HCEC 1CT (cell line): Measurements from ENCODE around the gene OLFM4.

Experiments used
- DNase-seq: peaks from one replicate; pipeline ENCODE4 v3.0.0-alpha.2; 2017

OLFM4 gene

DNA sequence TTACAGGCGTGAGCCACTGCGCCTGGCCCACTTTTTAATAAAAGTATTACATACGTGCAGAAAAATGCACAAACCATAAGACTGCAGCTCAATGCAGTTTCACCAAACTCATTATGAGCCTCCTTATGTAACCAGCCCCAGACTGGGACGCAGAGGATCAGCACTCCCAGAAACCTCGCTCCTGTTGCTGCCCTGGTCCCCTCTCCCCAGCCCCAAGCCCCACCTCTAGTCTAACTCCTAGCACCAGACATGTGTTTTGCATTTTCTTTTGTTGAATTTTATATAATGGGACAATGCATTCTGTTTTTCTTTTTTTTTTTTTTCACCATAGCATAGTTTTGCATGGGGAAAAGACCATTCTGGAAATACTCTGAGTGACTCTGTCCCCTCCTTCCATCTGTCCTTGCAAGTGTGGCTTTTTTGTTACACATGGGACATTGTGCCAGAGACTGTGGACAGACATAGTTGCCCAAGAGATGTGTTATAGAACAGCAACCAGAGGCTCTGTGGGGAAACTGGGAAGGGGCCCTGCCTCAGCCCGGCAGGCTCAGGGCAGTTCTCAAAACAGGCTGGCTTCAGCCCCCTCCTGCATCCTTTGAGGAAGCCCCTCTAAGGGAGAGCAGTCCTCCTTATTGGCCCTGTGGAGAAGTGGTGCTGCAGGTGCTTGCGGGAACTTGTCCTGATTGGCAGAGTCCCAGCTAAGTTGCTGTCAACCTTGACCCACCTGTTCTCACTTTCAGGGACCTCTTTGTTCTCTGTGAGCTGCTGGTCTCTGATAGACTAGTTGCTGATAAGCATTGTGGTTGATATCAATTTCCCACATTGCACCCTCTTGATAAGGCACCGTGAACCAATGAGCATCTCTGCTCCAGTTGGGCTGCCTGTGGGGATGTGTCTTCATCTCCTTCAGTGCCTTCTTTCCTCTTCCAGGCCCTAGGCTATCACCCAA lies 13.8 kb upstream of the OLFM4 start:
- no peak for DNase-seq

DNA sequence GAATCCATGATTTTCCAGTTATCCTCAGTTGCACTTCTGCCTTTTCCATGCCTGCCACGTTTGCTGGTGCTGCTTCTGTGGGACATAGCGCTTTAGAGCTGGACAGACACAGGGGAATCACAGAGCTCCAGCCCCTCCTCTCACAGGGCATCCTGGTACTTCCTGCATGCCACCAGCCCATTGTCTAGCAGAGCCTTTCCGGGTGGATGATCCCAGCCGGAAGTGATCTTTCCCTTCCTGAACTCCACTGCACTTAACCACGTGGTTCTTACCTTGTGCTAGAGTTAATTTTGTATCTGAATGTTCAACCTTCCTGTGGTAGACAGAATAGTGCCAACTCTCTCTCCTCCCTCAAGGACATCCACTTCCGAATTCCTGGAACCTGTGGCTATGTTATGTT lies 12.6 kb upstream of the OLFM4 start:
- DNase-seq = no peak

DNA sequence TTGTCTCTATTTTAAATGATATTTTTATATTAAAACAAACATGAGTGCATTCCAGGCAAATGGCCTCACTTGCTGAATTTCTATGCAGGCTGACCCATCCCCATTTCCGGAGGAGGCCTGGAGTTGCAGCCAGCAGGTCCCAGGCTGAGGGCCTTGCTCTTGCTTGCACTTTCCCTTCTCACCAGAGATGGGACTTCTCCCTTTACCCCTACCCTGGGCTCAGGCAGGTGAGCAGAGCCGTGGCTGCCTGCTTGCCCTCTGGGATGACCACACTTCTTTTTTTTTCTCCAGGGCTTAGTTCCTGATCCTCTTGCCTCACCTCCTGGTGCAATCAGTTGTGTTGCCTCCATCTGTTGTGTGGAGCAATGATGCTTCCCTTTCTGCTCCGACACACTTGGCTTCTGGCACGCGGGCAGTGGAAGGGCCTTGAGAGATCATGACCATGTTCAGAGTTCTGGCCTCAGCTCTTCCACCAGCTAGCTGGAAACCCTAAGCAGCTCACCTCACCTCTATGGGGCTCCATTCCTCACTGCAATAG lies 11.1 kb upstream of the OLFM4 start:
- no peak for DNase-seq

DNA sequence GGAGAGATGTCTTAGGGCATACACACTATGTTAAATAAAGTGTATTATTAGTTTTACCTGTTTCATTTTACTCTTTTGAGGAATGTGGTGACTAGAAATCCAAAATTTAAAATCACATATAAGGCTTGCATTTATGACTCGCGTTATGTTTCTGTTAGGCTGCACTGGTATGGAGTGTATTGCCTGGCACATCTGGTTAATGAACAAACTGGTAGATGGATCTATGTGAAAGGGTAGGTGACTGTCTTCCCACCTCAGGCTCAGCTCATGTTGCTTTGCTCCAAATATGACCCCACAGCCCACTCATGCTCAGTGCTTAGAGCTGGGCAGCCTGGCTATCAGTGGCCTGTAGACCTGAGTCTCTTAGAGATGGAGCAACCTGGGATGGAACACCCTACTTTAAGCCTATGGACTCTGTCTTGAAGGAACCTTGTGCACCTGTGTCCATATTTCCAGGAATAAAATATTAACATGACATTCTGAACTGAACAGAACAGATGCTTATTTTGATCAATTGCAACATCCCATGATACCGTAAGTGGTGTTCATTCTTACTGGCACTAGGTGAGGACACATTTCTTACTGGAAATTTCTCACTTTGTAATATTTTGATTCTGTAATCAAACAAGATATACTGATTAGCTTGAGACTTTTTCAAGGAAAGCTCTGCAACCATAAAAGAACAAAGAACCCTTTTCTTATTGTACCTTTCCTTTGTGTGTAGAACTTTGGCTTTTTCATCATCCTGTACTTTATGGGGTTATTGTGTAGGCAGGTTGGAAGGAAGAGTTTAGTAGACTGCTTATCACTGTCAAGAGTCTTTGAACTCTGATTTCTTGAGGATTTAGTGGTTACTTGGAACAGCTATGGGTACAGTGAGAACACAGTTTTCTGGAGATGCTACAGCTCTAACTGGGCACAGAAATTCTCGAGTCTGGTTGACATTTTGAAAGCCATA lies 9.6 kb upstream of the OLFM4 start:
- no peak for DNase-seq

GRCh38 chr13:53020764-53021335 lies 7.8 kb upstream of the OLFM4 start:
- DNase-seq = no peak

DNA sequence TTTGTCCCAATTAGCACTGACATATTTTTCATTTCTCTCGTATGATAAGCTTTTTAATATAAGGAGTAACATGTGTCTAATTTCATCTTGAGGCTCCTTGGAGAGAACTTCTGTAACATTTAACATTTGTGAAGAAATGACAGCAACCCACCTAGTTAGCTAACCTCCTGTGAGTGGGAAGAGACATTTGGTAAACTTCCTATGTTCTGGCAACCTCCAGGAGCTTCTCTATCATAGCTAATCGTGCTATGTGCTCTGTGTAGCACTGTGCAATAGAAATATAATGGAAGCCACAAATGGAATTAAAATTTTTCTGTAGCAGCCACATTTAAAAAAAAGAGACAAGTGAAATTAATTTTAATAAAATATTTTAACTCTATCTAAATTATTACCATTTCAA lies 5.4 kb upstream of the OLFM4 start:
- no peak for DNase-seq

DNA sequence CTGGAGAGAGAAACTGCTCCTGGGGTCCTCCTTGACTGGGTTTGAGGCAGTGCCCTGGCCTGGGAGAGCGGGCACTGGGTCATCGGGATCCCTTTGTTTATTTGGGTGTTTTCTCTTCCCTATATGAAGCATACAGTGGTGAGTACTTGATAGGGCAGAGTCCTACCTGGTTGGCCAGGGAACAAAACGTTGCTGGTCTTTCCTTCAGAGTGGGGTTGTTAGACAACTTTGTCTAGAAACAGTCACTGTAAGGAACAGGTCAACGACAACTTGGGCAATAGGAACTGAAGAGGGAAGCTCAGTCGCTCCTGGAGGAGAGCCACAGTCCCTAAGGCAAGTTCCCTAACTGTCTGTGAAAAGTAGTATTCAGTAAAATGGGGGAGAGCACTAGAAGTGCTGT lies 550 bp upstream of the OLFM4 start:
- DNase-seq = no peak

DNA sequence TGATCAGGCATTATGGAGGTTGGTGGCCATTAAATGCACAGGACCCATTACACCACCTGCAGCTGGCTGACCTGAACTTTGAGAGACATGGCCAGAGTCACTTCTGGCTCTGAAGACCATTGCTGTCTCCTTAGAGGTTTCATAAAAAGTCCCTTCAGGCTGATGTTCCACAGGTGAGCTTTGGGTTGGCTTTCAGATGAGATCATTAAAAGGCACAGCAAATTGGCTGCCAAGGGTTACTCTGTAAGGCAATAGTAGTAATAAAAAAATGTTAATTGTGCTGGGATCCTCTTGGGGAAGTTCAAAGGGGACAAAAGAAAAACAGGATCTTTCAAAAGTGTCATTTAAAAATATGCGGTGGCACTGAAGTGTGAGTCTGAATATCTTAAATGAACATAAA lies 4.2 kb downstream of the OLFM4 start:
- DNase-seq = no peak

DNA sequence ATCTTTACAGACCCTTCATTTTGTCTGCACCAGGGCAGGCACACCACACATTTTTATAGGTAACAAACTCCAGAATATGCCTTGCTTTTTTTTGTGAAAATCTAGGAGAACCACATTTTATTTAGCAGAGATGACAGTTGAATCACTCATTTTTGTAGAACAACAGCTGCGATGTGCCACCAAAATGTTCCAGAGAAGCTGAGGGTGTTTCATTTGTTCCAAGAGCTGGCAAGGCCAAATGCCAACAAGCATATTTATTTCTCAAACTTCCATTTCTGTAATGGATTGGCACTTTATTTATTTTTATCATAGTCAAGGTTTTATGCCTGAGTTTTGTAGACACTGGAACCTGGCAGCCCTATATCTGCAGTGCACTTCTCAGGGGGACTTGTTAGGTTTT lies 10.4 kb downstream of the OLFM4 start:
- no peak for DNase-seq

DNA sequence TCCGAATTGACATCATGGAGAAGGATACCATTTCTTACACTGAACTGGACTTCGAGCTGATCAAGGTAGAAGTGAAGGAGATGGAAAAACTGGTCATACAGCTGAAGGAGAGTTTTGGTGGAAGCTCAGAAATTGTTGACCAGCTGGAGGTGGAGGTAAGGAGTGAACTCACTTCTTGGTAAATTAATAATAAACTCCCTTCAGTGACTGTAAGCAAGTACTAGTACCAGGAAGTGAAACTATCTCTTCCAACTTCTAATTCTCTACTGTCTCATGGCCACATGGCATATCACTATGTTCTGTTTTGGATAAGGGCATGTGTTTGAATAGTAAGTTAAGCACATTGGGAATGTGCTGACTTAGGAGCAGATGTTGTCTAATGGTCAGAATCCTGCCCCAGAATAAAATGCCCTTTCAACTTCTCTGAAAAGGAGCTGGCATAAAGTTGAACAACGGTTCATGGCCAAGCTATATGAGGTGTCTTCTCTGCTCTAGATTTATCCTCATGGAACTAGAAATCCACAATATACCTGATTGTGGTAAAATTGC lies 13.4 kb downstream of the OLFM4 start:
- no peak for DNase-seq

GRCh38 chr13:53042877-53043276 lies 14.3 kb downstream of the OLFM4 start:
- DNase-seq = no peak

DNA sequence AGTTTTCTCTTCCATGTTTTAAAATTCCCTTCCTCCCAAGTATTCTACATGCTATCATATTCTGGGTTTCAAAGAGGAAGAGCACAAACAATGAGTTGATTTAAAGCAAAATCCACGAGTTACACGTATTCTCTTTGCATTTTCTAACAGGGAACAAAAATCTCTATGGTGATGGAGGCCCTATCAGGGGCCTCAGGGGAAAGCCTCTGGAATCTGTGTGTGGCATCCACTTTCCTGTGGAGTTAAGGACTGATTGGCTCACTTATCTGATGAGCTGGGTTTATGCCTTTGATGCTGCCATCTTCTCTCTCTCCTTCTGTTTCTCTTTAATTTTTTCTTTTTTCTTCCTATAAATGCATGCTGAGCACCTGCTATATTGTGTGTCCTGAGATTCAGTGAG lies 14.8 kb downstream of the OLFM4 start:
- no peak for DNase-seq

DNA sequence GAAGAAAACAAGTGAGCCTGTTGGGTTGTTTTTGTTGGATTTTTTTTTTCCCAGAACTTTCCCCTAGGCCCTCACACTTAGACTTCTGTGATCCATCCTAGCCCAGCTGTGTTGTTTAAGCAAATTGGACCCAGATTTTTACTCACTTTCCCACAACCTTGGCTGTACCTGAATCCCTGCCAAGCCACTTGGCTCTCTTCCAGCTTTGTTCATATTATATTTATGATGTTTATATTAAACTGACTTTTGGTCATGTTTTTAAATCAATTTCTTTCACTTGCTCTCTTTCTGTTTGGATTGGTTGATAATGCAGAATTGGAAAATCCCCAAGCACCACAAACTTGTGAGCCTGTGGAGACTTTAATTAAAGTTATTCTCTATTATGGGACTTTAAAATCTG lies 16.6 kb downstream of the OLFM4 start:
- DNase-seq = no peak

GRCh38 chr13:53048880-53049279 lies 20.3 kb downstream of the OLFM4 start:
- no peak for DNase-seq

DNA sequence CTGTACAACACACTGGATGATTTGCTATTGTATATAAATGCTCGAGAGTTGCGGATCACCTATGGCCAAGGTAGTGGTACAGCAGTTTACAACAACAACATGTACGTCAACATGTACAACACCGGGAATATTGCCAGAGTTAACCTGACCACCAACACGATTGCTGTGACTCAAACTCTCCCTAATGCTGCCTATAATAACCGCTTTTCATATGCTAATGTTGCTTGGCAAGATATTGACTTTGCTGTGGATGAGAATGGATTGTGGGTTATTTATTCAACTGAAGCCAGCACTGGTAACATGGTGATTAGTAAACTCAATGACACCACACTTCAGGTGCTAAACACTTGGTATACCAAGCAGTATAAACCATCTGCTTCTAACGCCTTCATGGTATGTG lies 21.5 kb downstream of the OLFM4 start:
- no peak for DNase-seq

DNA sequence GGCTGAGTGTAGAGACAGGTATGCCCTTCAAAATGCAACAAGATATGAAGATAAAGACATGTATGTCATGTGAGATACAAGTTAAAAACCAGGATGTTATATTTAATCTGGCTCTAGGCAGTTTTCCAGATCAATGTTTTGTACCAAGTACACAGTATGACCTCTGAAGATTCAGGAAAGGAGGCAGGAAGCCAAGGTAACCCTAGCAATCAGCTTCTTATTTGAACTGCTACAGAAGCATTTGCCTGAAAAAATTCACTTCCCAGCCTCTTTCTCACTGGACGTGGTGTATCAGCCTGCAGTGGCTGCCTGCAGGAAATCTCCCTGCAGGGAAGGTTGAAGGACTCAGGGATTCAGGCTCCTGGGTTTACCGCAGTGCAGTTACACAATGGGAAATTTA lies 24.1 kb downstream of the OLFM4 start:
- no peak for DNase-seq

GRCh38 chr13:53054569-53054968 lies 26.0 kb downstream of the OLFM4 start:
- no peak for DNase-seq

- no peak for DNase-seq
These were observed 29.6 kb downstream of the OLFM4 start for GRCh38 chr13:53058065-53058679.

DNA sequence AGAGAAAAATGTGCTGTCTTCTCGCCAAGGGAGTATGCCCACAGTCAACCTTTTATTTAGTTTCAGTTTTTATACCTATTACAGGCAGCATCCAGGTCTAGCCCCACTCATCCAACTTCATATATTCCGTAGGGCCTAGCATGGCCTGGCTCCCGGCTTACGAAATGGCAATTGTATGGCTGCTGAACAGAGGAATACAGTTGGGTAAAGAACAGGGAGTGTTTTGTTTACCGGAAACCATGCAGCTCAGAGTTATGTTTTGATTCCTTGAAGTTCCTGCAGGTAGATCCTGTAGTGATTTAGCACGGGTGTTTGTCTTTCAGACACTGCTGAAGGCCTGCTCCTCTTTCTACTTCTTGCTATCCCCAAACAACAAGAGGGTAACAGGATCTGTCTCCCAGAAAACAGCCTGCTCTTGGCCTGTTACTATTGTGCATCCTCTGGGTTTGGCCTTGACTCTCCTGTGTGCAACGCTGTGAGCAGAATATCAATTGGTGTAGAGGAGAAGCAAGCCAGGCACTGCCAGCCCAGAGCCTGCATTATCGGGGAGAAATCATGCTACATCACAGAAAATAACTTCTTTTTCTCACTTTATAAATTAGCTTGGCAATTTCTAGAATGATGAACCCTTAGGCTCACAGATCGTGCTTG lies 32.4 kb downstream of the OLFM4 start:
- no peak for DNase-seq

GRCh38 chr13:53064731-53065130 lies 36.1 kb downstream of the OLFM4 start:
- DNase-seq = no peak

GRCh38 chr13:53066411-53066810 lies 37.8 kb downstream of the OLFM4 start:
- DNase-seq = no peak
